GM12801 (cell line): ENCODE measurements around the gene ITPR1.

Source experiments
- TF ChIP-seq, protein P1 (sequence below): IDR thresholded peaks from one replicate; pipeline ENCODE4 v1.5.1; 2011; ENCODE audit warnings: control low read depth; ENCODE audit not compliant: insufficient read length; ENCODE audit errors: extremely low read depth

Gene ITPR1

GRCh38 chr3:4615750-4616149, 122.6 kb downstream of the ITPR1 start:
- TF ChIP-seq, protein P1, sequence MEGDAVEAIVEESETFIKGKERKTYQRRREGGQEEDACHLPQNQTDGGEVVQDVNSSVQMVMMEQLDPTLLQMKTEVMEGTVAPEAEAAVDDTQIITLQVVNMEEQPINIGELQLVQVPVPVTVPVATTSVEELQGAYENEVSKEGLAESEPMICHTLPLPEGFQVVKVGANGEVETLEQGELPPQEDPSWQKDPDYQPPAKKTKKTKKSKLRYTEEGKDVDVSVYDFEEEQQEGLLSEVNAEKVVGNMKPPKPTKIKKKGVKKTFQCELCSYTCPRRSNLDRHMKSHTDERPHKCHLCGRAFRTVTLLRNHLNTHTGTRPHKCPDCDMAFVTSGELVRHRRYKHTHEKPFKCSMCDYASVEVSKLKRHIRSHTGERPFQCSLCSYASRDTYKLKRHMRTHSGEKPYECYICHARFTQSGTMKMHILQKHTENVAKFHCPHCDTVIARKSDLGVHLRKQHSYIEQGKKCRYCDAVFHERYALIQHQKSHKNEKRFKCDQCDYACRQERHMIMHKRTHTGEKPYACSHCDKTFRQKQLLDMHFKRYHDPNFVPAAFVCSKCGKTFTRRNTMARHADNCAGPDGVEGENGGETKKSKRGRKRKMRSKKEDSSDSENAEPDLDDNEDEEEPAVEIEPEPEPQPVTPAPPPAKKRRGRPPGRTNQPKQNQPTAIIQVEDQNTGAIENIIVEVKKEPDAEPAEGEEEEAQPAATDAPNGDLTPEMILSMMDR, result no peak

GRCh38 chr3:4623421-4623999, 130.4 kb downstream of the ITPR1 start:
- TF ChIP-seq, protein P1, result no peak

GRCh38 chr3:4627651-4628375, 134.7 kb downstream of the ITPR1 start:
- TF ChIP-seq, protein P1, result no peak

DNA sequence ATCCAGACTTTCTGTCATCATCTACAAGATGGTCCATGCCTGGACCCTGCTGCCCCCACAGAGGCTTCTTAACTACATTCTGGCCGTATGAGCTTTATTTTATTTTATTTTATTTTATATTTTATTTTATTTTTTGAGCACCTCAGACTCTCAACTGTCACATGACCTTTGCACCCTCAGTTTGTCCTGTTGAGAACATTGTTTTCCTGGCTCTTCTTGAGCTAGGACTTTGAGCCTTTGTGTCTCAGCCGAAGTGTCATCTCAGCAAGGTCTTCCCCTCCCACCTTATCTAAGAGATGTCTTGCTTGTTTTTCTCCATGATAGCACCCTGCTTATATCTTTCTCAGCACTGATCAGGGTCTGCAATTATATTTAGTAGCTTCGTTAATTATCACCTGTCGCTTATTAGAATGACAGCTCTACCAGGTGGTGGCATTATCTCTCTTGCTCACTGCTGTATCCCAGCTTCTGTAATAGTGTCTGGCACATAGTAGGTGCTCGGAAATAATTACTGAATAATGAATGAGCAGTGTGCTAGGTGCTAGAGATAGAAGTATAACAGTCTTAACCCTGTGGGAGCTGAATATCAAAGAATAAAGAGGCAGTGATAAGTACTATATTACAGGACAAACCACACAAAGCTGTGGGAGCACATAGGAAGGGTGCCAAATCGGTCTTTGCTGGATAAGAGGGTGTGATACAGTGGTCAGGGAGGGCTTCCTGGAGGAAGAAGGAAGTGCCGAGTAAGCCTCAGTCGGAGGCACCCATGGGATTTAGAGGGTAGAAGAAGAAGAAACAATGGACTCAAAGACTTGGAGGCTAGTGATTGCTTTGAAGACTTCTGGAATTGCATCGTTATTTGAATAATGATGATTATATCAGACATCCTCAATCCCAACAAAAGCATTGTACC, 136.2 kb downstream of the ITPR1 start:
- TF ChIP-seq, protein P1, result no peak

- TF ChIP-seq, protein P1, result no peak
Measured at GRCh38 chr3:4633078-4634004, 140.2 kb downstream of the ITPR1 start.

DNA sequence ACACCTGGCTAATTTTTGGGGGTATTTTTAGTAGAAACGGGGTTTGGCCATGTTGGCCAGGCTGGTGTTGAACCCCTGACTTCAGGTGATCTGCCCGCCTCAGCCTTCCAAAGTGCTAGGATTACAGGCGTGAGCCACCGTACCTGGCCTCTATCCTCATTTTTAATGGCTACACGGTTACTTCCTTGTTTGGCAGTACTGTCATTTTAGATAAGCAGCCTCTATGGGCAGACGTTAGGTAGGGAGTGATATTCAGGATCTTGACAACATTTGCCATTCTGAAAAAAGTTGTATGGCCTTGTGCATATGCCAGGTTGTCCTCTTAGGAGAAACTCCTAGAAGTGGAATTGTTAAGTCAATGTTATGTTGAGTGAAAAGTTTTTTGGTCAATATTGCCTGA, 141.7 kb downstream of the ITPR1 start:
- TF ChIP-seq, protein P1, result no peak
